ENCODE measurements around the gene PRLH.

PRLH gene

GRCh38 chr2:237573721-237574415 is 7.5 kb downstream of the PRLH start:
- in situ Hi-C loops (cut with MboI; ENCODE audit: low sequenced_read_pairs, unreplicated experiment) = loop anchor here (5.0 kb wide), 1 partner anchor 62 kb away; no protein-coding TSS in a partner anchor
- no peak for DNase-seq (ENCODE audit: low spot score)

GRCh38 chr2:237574467-237574866 is 8.1 kb downstream of the PRLH start:
- in situ Hi-C loops (cut with MboI; ENCODE audit: low sequenced_read_pairs, unreplicated experiment) = loop anchor here (5.0 kb wide), 1 partner anchor 62 kb away; no protein-coding TSS in a partner anchor
- no peak for TF ChIP-seq CTCF (IDR thresholded peaks at IDR 0.05; ENCODE audit: borderline replicate concordance, control extremely low read depth, extremely low read depth, insufficient read depth, missing control alignments)
- no peak for DNase-seq (ENCODE audit: low spot score)

More at GRCh38 chr2:237573721-237574415, 7.5 kb downstream of the PRLH start:
- no peak for TF ChIP-seq CTCF (IDR thresholded peaks at IDR 0.05; ENCODE audit: borderline replicate concordance, control extremely low read depth, extremely low read depth, insufficient read depth, missing control alignments)

GRCh38 chr2:237574894-237575868 is 8.8 kb downstream of the PRLH start:
- no peak for DNase-seq (ENCODE audit: low spot score)
- in situ Hi-C loops (cut with MboI; ENCODE audit: low sequenced_read_pairs, unreplicated experiment) = loop anchor here (5.0 kb wide), 1 partner anchor 63 kb away; no protein-coding TSS in a partner anchor
- no peak for TF ChIP-seq CTCF (IDR thresholded peaks at IDR 0.05; ENCODE audit: borderline replicate concordance, control extremely low read depth, extremely low read depth, insufficient read depth, missing control alignments)

- no peak for TF ChIP-seq CTCF (IDR thresholded peaks at IDR 0.05; ENCODE audit: borderline replicate concordance, control extremely low read depth, extremely low read depth, insufficient read depth, missing control alignments)
- DNase-seq (ENCODE audit: low spot score) = no peak
- in situ Hi-C loops (cut with MboI; ENCODE audit: low sequenced_read_pairs, unreplicated experiment) = no loop called here
Observed at GRCh38 chr2:237575869-237576862, 9.8 kb downstream of the PRLH start.

GRCh38 chr2:237576974-237577373 is 10.6 kb downstream of the PRLH start:
- TF ChIP-seq CTCF (IDR thresholded peaks at IDR 0.05; ENCODE audit: borderline replicate concordance, control extremely low read depth, extremely low read depth, insufficient read depth, missing control alignments) = no peak
- no peak for DNase-seq (ENCODE audit: low spot score)
- in situ Hi-C loops (cut with MboI; ENCODE audit: low sequenced_read_pairs, unreplicated experiment) = no loop called here

Measured in GM13976 (cell line).